Putamen (tissue), 1 donor: ENCODE data around the gene FIBP.
"Not testable (repeated sequence)": the region's sequence is repeated elsewhere in the genome, so short reads cannot be mapped to it uniquely, and the experiment has no call there.

Experiments
- DNase-seq: peaks from one replicate; pipeline ENCODE4 v3.0.0-alpha.2; 2016; ENCODE audit warnings: low spot score

The FIBP gene

GRCh38 chr11:65859095-65859811 lies 29.0 kb downstream of the FIBP start:
- peak; percentile 96 for DNase-seq

- DNase-seq: no peak
Measured at GRCh38 chr11:65858681-65859087, 29.6 kb downstream of the FIBP start.

GRCh38 chr11:65857853-65858680 lies 30.2 kb downstream of the FIBP start, which contains the start of gene CFL1:
CFL1 (minus strand) TSS chr11:65858180; CDS start chr11:65858099, 81 bp downstream.
- peak; percentile 97 for DNase-seq

- DNase-seq: peak; percentile 64
Measured at GRCh38 chr11:65857500-65857852, 30.8 kb downstream of the FIBP start.

GRCh38 chr11:65856689-65857499 lies 31.4 kb downstream of the FIBP start:
- DNase-seq: peak; percentile 83

GRCh38 chr11:65855927-65856363 lies 32.3 kb downstream of the FIBP start:
- no peak for DNase-seq

- DNase-seq: no peak
Measured at GRCh38 chr11:65854852-65855837, 33.1 kb downstream of the FIBP start.

- DNase-seq: no peak
Measured at GRCh38 chr11:65854161-65854592, 34.1 kb downstream of the FIBP start.

GRCh38 chr11:65853246-65853979 lies 34.9 kb downstream of the FIBP start:
- DNase-seq: no peak

GRCh38 chr11:65852508-65853245 lies 35.6 kb downstream of the FIBP start:
- DNase-seq: no peak

GRCh38 chr11:65851811-65852507 lies 36.3 kb downstream of the FIBP start:
- no peak for DNase-seq

- no peak for DNase-seq
Measured at GRCh38 chr11:65851083-65851579, 37.1 kb downstream of the FIBP start.

GRCh38 chr11:65850217-65851082 lies 37.8 kb downstream of the FIBP start:
- no peak for DNase-seq

- no peak for DNase-seq
Measured at GRCh38 chr11:65849771-65850216, 38.5 kb downstream of the FIBP start.

GRCh38 chr11:65849366-65849765 lies 38.9 kb downstream of the FIBP start:
- DNase-seq: no peak

GRCh38 chr11:65848693-65849092 lies 39.6 kb downstream of the FIBP start:
- DNase-seq: not testable (repeated sequence)

GRCh38 chr11:65847746-65848145 lies 40.5 kb downstream of the FIBP start:
- no peak for DNase-seq
